Right lung (tissue), 10 donors: ENCODE results near the gene CXorf38. TPM values are rescaled to one million over a fixed set of nuclear protein-coding genes. Genes with fewer than 3 reads are reported as not detected.

Experiments
- DNase-seq, 2 donors: peaks; one replicate each; pipeline ENCODE4 v3.0.0-alpha.2; 2013
- long read RNA-seq, 8 donors: transcript quantifications; one replicate each; lab custom pipeline, GENCODE V29; 2026
- polyA plus RNA-seq, 5 donors: library from polyadenylated mRNA; unstranded; fragments of 120-200 nt; gene quantifications; one replicate each; pipeline versions ENCODE4 v1.2.1 to v1.2.3, GENCODE V29; 2013; ENCODE audit warnings: inconsistent platforms in 1 of 5, low replicate concordance in 1 of 5; ENCODE audit not compliant: insufficient read length in 5 of 5, insufficient read depth in 1 of 5

The CXorf38 gene, protein sequence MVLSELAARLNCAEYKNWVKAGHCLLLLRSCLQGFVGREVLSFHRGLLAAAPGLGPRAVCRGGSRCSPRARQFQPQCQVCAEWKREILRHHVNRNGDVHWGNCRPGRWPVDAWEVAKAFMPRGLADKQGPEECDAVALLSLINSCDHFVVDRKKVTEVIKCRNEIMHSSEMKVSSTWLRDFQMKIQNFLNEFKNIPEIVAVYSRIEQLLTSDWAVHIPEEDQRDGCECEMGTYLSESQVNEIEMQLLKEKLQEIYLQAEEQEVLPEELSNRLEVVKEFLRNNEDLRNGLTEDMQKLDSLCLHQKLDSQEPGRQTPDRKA
- polyA plus RNA-seq = 10 to 100 TPM; 10.2 to 12.6 (median 11.5) TPM
- long read RNA-seq, donor 1 = 0 reads
- long read RNA-seq, donor 2, partial matches to known transcripts = 0 of 1 reads
- long read RNA-seq, donor 2, other reads (novel, unspliced or antisense) = 0 of 1 reads
- long read RNA-seq, donor 3, partial matches to known transcripts = 0 of 3 reads
- long read RNA-seq, donor 3, other reads (novel, unspliced or antisense) = 0 of 3 reads
- long read RNA-seq, donor 4, partial matches to known transcripts = 0 of 1 reads
- long read RNA-seq, donor 4, other reads (novel, unspliced or antisense) = 0 of 1 reads
- long read RNA-seq, donor 5, partial matches to known transcripts = 0 of 1 reads
- long read RNA-seq, donor 5, other reads (novel, unspliced or antisense) = 0 of 1 reads
- long read RNA-seq, donor 6, partial matches to known transcripts = 0 of 2 reads
- long read RNA-seq, donor 6, other reads (novel, unspliced or antisense) = 0 of 2 reads
- long read RNA-seq, donor 7, partial matches to known transcripts = 0 of 1 reads
- long read RNA-seq, donor 7, other reads (novel, unspliced or antisense) = 0 of 1 reads
- long read RNA-seq, donor 8 = 0 reads

DNA sequence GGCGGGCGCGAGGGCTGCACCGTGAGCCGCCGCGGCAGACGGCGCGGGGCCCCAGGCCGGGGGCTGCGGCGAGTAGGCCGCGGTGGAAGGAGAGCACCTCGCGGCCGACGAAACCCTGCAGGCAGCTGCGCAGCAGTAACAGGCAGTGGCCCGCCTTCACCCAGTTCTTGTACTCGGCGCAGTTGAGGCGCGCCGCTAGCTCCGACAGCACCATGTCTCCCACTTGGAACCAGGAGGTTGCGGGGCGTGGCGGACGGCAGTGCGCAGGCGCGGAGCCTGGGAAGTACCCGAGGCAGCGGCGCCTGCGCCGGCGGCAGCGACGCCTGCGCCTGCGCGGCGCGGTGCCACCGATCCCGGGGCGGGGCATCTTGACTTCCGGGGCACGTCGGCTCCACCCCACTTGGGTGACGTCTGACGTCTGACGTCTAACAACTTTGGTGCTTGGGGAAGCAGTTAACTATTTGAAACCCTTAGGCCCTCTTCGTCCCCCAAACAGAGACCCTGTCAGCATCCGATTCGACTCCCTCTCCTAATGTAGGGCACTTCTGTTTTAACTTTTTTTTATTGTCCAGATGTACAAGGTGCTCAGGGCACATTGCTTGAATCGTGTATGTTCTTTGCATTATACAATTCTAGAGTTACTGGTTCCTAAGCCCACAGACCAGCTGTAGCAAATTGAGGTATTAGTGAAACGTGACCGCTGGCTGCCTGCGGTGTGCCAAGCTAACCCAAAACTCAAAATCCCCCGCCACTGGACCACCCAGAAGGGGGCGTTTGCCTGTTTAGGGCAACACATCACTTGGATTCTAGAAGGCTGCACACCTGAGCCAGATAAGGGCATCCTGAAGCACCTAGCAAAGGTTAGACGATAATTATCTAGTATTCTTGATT, at the start of gene CXorf38:
CXorf38 (minus strand) TSS at position 255 of the 891 bp plus-strand sequence; CDS start at position 214, 41 bp downstream.
- peak; percentile 91 to 96 for DNase-seq

DNA sequence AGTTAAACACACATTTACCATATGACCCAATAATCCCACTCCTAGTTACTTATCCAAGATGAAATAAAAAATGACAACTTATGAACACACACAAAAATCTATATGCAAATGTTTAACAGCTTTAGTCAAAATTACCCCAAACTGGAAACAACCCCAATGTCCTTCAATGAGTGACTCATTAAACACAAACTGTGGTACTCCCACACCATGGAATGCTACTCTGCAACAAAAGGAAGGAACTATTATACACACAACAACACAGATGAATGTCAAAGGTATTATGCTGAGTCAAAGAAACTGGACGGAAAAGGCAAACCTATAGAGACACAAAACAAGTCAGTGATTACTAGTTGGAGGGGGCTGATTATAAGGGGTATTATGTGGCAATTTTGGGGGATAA, 47.4 kb upstream of the CXorf38 start:
- no peak for DNase-seq

DNA sequence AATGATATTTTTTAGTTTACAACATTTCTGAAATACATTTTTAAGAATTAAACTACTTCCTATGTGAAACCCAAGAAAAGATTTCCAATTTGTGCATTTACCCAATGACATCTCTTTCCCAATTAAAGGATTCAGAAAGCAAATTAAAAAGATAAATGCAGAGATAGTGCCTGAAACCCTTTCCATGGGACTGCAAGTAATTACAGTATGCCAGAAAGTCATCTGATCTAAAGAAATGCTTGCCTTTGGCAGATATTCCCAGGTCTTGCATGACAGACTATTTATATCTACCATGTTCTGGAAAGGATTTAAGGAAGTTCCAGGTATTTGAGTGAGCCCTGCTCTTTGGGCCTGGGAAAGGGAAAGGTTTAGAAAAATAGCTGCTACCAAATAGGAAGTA, 41.6 kb upstream of the CXorf38 start:
- no peak for DNase-seq

DNA sequence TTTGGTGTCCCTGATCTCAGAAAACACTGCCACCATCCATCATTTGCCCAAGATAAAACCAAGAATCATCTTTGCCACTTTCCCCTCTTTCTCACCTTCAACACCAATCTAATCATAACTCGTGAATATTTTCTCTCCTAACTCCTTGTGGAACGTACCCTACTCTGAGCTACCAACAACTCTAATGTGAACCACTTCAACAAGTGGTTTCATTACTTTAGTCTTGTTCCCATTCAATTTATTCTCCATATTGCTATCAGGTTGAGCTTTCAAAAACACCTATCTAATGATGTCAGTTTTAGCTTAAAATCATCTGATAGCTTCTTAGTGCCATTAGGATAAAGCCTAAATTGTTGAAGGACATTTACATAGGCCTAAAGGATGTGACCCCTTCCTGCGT, 39.8 kb upstream of the CXorf38 start:
- DNase-seq = no peak

DNA sequence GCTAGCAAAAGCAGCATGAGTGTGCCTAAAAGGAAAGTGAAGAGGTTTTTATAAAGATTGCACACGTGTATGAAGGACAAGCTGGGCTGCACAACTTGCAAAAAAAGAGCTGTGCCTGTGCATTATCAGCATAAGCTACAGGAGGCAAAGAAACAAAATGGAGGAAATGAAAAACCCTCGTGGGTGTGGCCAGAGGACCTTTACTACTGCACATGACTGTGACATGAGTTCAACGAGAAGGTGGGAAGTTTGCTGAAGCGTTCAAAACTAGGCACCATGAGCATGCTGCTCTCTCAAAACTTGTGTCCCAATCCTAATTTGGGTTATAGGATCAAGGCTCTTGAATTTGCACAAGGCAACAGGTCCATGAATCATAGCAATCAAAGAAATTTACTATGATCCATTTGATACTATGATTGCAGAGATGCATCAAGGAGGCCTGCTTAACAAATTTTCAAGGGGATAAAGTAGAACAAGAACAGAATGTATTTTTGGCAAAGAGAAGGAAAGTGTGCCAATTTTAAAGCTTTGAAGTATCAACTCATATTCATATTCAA, 38.1 kb upstream of the CXorf38 start:
- DNase-seq = no peak

DNA sequence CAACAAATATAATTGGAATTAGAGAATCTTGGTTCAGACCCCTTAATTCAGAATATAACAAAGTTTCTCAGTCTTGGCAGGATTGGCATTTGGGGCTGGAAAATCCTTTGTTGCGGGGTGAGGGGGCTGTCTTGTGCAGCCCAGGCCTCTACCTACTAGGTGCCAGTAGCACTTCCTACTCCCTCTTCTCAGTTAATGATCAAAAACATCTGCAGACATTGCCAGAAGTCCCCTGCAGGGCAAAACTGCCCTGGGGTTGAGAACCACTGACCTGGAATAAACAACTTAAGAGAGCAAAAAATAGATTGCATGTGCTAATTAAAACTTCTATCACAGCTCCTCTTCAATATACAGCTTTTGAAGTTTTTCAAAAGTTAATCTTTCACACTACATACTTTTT, 36.7 kb upstream of the CXorf38 start:
- DNase-seq = no peak

DNA sequence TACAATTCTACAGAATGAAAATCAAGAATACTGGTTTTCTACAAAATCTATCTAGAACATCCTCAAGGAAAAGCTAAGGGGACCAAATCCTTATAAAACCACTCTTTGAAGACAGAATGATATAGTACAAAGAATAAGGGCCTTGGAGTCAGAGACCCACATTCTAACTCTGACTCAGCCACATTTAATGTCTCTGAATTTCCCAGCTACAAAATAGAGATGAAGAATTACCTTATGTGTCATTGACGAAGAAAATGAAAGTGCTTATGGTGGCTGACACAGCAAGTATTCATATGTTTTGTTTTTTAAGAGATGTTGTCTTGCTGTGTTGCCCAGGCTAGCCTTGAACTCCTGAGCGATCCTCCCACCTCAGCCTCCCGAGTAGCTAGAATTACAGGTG, 35.9 kb upstream of the CXorf38 start:
- no peak for DNase-seq

DNA sequence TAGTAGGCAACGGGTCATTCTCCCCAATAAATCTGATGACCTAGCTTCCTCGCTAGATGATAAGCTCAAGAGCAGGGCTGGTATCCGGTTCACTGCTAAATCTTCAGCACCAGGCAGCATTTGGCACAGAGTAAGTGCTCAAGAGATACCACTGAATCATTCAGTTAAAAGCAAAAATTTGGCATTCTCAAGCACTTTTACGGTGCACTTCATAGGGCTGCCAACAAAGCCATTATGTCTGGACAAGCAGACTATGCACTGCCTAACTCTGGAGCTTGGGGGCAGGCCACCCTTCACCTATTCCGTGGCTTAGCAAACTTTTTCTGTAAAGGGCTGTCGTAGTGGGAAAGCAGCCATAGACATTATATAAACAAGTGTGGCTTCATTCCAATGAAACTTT, 23.8 kb upstream of the CXorf38 start:
- no peak for DNase-seq

DNA sequence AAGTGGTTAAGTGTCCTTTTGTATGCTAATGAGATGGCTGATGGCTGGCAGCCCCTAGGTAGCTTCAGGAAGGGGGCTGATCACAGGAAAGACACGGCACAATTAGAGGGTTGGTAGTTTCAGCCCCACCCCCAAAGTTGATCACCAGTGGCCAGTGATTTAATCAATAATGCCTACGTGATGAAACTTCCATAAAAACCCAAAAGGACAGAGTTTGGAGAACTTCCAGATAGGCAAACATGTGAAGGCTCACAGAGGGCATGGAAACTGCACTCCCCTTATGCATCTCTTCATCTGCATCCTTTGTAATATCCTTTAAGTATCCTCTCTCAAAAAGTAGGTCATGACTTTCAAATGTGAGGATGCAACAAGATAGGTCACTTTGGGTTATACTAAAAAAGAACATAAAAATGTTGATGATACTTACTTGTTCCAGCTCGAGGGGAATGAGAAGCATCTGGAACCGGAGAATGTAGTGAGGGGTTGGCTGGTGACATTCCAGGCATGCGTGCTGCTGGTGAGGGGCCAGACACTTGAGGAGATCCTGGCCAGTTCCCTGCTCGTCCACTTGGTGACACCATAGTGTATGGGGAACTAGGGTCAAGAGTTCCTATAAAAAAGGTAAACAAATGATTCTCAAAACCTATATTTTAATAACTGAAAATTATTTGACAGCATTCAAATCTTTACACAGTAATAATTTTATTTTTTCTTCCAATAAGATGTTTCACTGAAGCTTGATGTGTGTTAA, 16.7 kb upstream of the CXorf38 start:
- no peak for DNase-seq

DNA sequence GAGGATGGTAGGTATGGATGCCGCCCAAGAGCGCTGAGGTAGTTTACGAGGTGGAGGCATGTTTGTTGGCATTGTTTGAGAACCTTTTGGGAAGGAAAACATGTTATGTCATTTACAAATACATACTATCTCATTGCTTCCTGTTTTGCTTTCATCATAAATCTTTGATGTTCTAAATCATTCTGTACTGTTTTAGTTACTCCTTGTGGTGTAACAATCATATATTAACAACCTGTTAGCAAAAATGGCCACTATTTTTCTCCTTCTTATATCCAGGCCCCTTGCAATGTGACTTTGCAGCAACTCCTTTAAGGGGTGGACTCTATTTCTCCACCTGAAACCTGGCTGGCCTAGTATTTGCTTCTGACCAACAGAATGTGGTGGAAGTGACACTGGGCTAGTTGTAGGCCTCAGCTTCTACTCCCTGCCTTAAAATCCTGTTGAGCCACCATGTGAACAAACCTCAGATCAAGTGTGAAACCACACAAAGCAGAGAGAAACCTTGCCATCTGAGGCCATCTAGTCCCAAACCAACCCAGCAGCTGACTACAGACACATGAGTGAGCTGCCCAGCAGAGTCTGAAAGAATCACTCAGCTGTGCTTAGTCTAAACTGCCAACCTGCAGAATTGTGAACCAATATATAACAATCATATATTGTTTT, 15.8 kb upstream of the CXorf38 start:
- DNase-seq = no peak

DNA sequence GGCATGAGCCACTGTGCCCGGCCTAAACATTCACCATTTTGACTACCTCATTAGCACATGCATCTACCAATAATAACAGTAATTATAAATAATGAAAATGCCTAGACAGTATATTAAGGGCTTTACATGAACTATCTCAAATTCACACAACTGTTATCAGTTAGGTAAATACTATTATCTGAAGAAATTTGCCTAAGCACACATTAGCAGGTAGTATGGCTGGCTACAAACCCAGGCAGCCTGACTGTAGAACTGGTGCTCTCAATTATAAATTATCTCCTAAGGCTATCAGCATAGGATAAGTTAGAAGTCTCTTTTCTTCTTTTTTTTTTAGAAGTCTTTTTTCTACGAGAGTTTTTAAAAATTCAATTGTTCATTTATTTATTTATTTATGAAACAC, 14.1 kb upstream of the CXorf38 start:
- DNase-seq = no peak

DNA sequence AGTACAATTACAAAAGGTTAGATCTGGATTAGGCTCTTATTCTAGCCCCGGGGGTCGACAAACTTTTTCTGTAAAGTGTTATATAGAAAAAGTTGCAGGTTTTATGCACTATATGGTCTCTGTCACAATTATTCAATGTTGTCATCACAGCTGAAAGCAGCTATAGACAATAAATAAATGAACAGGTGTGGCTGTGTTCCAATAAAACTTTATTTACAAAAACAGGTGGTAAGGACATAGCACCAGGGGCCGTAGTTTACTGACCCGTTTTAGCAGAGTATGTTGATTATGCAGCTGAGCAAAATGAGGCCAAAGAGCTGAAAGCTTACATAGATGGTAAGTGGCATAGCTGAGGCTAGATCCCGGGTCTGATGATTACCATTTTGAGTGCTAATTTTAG, 13.0 kb upstream of the CXorf38 start:
- DNase-seq = no peak

DNA sequence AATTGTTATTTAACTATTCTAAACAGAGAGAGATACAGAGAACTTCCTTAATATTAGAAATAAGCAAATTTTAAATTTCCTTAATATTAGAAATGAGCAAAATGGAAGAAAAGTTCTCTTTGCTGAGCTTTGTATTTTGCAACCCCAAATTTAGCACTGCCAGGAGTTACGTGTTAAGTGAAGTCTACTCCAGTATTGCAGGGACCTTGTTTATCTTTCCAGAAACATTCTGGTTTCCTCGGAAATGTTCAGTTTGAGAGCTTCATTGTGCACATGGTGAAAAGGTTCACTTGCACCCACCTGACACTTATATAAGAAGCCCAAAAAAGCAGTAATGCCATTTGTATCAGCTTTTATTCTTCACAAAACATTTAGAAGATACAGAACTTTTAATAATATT, 6.2 kb upstream of the CXorf38 start:
- no peak for DNase-seq

DNA sequence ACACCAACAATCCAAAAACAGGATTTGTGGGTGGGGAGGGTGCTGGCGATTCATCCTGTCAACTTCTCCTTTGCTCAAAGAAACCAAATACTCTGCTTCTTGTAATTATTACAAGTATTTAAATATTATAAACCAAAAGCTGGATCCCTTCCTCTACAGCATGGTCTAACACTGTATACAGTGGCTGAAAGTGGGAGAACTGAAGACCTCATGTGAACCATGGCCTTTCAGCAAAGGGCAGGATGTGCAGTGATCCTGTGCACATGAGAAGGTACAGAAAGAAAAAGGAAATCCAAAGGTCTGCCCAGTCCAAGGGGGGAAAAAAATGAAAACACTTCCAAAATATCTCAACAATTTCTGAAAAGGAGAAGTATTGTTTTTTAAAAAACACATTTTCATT, 5.3 kb upstream of the CXorf38 start:
- DNase-seq = no peak

DNA sequence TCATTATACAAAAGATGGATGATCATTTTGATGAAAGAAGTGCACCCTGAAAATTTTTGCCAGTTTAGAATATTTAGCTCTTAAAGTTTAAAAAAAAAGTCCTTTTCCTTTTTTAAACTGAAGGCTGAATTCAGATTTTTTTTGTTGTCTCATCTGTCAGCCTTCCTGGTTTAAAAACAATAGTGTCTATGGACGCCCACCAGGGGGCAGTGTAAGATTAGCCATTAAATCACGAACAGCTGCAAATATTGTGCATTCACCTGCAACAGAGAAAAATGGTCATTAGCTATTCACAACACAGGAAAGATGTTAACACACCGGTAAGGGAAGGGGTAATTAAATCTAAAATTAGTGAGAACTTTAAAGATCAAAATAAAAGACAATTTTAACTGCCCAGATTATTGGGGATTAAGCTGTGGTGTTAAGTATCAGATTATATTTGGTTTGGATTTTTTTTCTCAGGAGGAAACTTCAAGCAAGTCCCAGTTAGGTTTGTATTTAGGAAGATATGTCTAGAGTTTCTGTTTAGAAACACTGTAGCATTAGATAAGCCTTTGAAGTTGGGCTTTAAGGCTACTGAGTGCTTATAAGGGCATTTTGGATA, 4.4 kb upstream of the CXorf38 start:
- DNase-seq = peak; percentile 38 to 49

DNA sequence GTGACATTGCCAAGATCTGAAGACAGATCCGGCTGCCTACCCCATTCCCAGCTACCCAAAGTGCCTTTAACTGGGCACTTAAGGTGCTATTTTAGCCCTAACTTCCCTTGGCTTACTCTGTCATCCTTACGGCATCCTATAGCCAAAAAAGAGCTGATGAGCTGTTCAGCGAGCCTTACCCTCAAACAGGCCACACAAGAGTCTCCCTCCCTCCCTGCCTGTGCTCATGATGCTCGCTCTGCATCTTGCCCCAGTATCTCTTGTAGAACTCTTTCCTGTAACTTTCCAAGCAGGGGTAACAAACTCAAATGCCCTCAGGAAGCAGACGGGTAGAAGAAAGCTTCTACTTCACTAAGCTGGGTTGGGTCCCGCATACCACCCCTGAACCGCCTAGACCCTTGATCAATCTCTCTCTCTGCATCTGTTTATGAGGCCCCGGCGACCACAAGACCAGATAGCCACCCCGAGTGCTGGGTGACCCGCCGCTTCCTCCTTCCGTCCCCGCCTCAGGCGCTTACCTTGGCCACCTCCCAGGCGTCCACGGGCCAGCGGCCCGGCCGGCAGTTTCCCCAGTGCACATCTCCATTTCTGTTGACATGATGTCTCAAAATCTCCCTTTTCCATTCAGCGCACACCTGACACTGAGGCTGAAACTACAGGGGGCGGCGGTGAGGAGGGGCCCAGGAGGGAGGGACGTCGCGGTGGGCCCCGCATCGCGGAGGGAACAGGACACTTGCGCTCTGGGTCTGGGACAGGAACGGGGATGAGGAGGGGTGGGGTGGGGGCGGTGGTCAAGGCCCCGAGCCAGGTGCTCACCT, 663 bp downstream of the CXorf38 start:
- no peak for DNase-seq

DNA sequence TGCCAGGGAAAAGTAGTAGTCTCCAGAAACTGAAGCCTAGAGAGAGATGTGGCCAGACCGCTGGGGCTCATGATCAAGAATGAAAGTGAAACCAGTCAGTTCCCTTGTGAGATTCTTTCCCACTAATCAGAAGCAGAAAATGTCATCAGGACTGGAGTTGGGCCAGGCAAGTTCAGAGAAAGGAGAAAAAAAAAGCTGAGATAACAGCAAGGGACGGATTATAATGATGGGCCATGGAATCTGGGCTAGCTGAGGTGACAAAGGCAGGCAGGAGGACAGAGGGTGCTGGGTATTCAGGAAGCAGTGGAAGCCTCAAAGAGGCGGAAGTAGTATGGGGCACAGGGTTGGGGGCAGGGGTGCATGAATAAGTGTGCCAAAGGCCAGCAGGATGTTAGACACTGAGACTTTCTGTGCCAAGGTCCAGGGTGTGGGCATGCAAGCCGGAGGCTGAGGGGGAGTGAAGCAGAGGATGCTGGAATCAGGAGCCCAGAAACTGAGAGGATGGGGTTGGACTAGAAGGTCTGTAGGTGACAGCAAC, 2.5 kb downstream of the CXorf38 start:
- DNase-seq = peak; percentile 33 to 57

DNA sequence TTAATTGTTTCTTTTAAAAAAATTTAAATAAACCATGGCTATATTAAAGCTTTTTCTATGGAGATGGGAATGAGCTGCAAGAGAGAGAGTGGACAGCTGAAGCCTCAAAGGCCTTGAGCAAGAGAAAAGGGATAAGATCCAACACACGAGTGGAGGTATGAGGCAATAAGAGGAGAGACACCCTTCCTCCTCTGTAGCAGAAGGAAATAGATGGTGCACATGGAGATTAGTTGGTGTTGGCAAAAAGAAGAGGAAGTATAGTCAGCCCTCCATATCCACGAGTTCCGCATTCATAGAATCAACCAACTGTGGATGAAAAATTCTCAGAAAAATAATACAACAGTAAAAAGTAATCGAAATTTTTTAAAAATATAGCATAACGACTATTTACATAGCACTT, 3.2 kb downstream of the CXorf38 start:
- DNase-seq = no peak
